HepG2 (cell line): ENCODE results near the gene TSPAN9. TPM values are rescaled to one million over a fixed set of nuclear protein-coding genes. Genes with fewer than 3 reads are reported as not detected.

Experiments
- ATAC-seq: fragments of 200-7000 bp; cut with Tn5 transposase; 3 replicates; pipeline ENCODE4 v1.9.1; 2020; ENCODE audit warnings: mild to moderate bottlenecking, moderate library complexity
- BruUV-seq: library from RNA; stranded (reverse); fragments of 400-500 nt; replicated peaks from 2 replicates; lab custom pipeline; 2021; lab: Mats Ljungman, UMichigan
- CTCF ChIA-PET: fragments of 300-600 bp; formaldehyde crosslinking; extraction: SDS; loops from one replicate; lab custom pipeline; 2021; ENCODE audit warnings: low total read pairs, inconsistent platforms, low intra/inter-chr PET ratio; lab: Yijun Ruan, JAX
- POLR2A ChIA-PET: fragments of 350-600 bp; sonication (Branson Sonifier 250); formaldehyde crosslinking; loops from one replicate; lab custom pipeline; 2020; ENCODE audit warnings: antibody characterized with exemption, inconsistent platforms; lab: Yijun Ruan, JAX
- DNase-seq: peaks from one replicate; pipeline ENCODE4 v3.0.0-alpha.2; 2015; ENCODE audit warnings: low spot score
- FAIRE-seq: peaks from 3 replicates; lab custom pipeline; 2011; peaks lifted over from hg19 to GRCh38; lab: Jason Lieb, UNC
- H2AFZ ChIP-seq: one replicate; pipeline ENCODE4 v1.6.1; 2011; ENCODE audit warnings: low read length, inconsistent platforms
- H3K27ac ChIP-seq: fragments of 300-600 bp; 3 replicates; pipeline ENCODE4 v1.8.0; 2011; ENCODE audit warnings: mixed run types, mild to moderate bottlenecking, mixed read lengths, low read length, inconsistent platforms; ENCODE audit not compliant: insufficient read depth; ENCODE audit errors: extremely low read length
- H3K27me3 ChIP-seq, 2 experiments: fragments of 200-600 bp in 1 of 2; 2 replicates in 1 of 2; 3 replicates in 1 of 2; pipeline versions ENCODE4 v1.6.0 to v1.8.0; 2011; ENCODE audit warnings: low read length in 2 of 2, mild to moderate bottlenecking in 2 of 2, moderate library complexity in 2 of 2, inconsistent platforms in 1 of 2; ENCODE audit not compliant: insufficient read depth in 2 of 2, control insufficient read depth in 1 of 2
- H3K36me3 ChIP-seq, 2 experiments: fragments of 200-600 bp in 1 of 2; replicated peaks in 1 of 2; 2 replicates in 1 of 2; 3 replicates in 1 of 2; pipeline versions ENCODE4 v1.5.1 to v1.8.0; 2011; ENCODE audit warnings: low read length in 2 of 2, inconsistent platforms in 1 of 2; ENCODE audit not compliant: insufficient read depth in 2 of 2, control insufficient read depth in 1 of 2
- H3K4me1 ChIP-seq: 2 replicates; pipeline ENCODE4 v1.5.1; 2012; ENCODE audit warnings: low read length, inconsistent platforms; ENCODE audit not compliant: insufficient read depth
- H3K4me2 ChIP-seq: 2 replicates; pipeline ENCODE4 v1.6.0; 2011; ENCODE audit warnings: low read depth, low read length, inconsistent platforms
- H3K4me3 ChIP-seq, 3 experiments: fragments of 200-600 bp in 1 of 3; sonication (generic), shearing (Covaris generic) in 1 of 3; replicated peaks in 1 of 3; 2 replicates each; pipeline ENCODE4 v1.5.1; 2011 to 2016; ENCODE audit warnings: low read length in 3 of 3, inconsistent platforms in 2 of 3, low read depth in 2 of 3, mild to moderate bottlenecking in 2 of 3, control low read depth in 1 of 3, mixed read lengths in 1 of 3; ENCODE audit not compliant: insufficient read depth in 1 of 3
- H3K79me2 ChIP-seq: one replicate; pipeline ENCODE4 v1.6.1; 2011; ENCODE audit warnings: low read length, inconsistent platforms; ENCODE audit not compliant: insufficient read depth
- H3K9ac ChIP-seq: 2 replicates; pipeline ENCODE4 v1.6.0; 2011; ENCODE audit warnings: mild to moderate bottlenecking, low read depth, low read length, inconsistent platforms; ENCODE audit not compliant: insufficient read depth
- H3K9me3 ChIP-seq: 2 replicates; pipeline ENCODE4 v1.5.1; 2012; ENCODE audit warnings: mild to moderate bottlenecking, low read length
- H4K20me1 ChIP-seq: 2 replicates; pipeline ENCODE4 v1.6.0; 2011; ENCODE audit warnings: inconsistent platforms, mild to moderate bottlenecking, low read length, moderate library complexity; ENCODE audit not compliant: insufficient read depth
- AGO2 ChIP-seq: fragments of 200-400 bp; formaldehyde crosslinking; optimal IDR thresholded peaks from 2 replicates; pipeline ENCODE3; 2017; ENCODE audit warnings: mild to moderate bottlenecking, low read depth, low read length, moderate library complexity
- CBX1 ChIP-seq: IDR thresholded peaks from one replicate; pipeline ENCODE4 v1.6.1; 2016; ENCODE audit warnings: antibody characterized with exemption, low read depth
- GABPA ChIP-seq, 2 experiments: IDR thresholded peaks; 2 replicates each; pipeline ENCODE4 v1.6.1; 2011 to 2016; ENCODE audit warnings: low read depth in 2 of 2, low read length in 1 of 2, missing biosample characterization in 1 of 2, missing genetic modification characterization in 1 of 2
- MAZ ChIP-seq, 2 experiments: sonication (generic) in 1 of 2; formaldehyde crosslinking in 1 of 2; IDR thresholded peaks; 2 replicates each; pipeline versions ENCODE4 v1.5.0 to v1.6.1; 2012 to 2020; ENCODE audit warnings: low read depth in 2 of 2, mild to moderate bottlenecking in 2 of 2, borderline replicate concordance in 1 of 2, improper control_type of control experiment in 1 of 2, low read length in 1 of 2, missing genetic modification reagents in 1 of 2, moderate library complexity in 1 of 2
- PRMT3 ChIP-seq: sonication (generic); formaldehyde crosslinking; IDR thresholded peaks from 2 replicates; pipeline ENCODE4 v1.8.1; 2022; ENCODE audit warnings: low read depth, mild to moderate bottlenecking, moderate library complexity, missing genetic modification reagents, borderline replicate concordance
- ZFP36 ChIP-seq: fragments of 150-350 bp; IDR thresholded peaks from 2 replicates; pipeline ENCODE4 v1.6.1; 2018; ENCODE audit warnings: borderline replicate concordance, low read length, low read depth; ENCODE audit not compliant: partially characterized antibody
- ZKSCAN5 ChIP-seq: sonication (generic); formaldehyde crosslinking; IDR thresholded peaks from 2 replicates; pipeline ENCODE4 v1.5.1; 2020; ENCODE audit warnings: mild to moderate bottlenecking, missing genetic modification reagents
- ZNF335 ChIP-seq: sonication (generic); formaldehyde crosslinking; IDR thresholded peaks from 2 replicates; pipeline ENCODE4 v1.4.0; 2020; ENCODE audit warnings: missing genetic modification reagents
- ZNF530 ChIP-seq: sonication (generic); formaldehyde crosslinking; IDR thresholded peaks from 2 replicates; pipeline ENCODE4 v1.5.0; 2020; ENCODE audit warnings: low read depth, mild to moderate bottlenecking, missing genetic modification reagents
- WGBS: methylation state at CpG from one replicate; pipeline ENCODE4 v1.1.6; 2017; ENCODE audit warnings: low lambda C conversion rate; 5-methylcytosine and 5-hydroxymethylcytosine counted together
- in situ Hi-C: cut with HindIII; loops from 2 replicates; pipeline ENCODE4 v1.10.0; 2017; ENCODE audit warnings: low pct_unique_long_range_greater_than_20kb; ENCODE audit not compliant: extremely low pct_ligation_motif_present
- intact Hi-C: fragments of 100-400 bp; cut with micrococcal nuclease; formaldehyde crosslinking; loops from one replicate; pipeline ENCODE4 v1.10.0; 2022; ENCODE audit not compliant: unreplicated experiment
- polyA plus RNA-seq, 8 experiments: library from polyadenylated mRNA; depleted of rRNA in 3 of 8; stranded (reverse) in 7 of 8; unstranded in 1 of 8; fragments of >200 nt; fragmentation: Illumina TruSeq in 4 of 8; extraction: Trizol in 4 of 8; gene quantifications; 2 replicates each; pipeline versions ENCODE4 v1.2.1 to v1.2.3, GENCODE V29; 2011 to 2016; ENCODE audit warnings: low read depth in 4 of 8, missing spikeins in 1 of 8, mixed read lengths in 1 of 8; ENCODE audit not compliant: insufficient read depth in 1 of 8
- total RNA-seq, 5 experiments: library from RNA; depleted of rRNA; stranded (reverse); fragments of >200 nt; fragmentation: Illumina TruSeq; extraction: Trizol; gene quantifications; 2 replicates each; pipeline ENCODE4 v1.2.3, GENCODE V29; 2016; ENCODE audit warnings: low read depth in 1 of 5
- TF ChIP-seq, protein P1 (sequence below): sonication (generic); formaldehyde crosslinking; IDR thresholded peaks from 2 replicates; pipeline ENCODE4 v1.5.1; 2020; ENCODE audit warnings: mild to moderate bottlenecking, missing genetic modification reagents, moderate library complexity
- TF ChIP-seq, protein P2 (sequence below): sonication (generic); formaldehyde crosslinking; IDR thresholded peaks from 2 replicates; pipeline ENCODE4 v1.4.0; 2020; ENCODE audit warnings: missing genetic modification reagents, borderline replicate concordance

The TSPAN9 gene
- total and polyA plus RNA-seq, 2 of the 13 experiments (the other 11 are each of a cell fraction or from before 2014, with no cell fraction given) = 18.1 to 42.3 TPM

DNA sequence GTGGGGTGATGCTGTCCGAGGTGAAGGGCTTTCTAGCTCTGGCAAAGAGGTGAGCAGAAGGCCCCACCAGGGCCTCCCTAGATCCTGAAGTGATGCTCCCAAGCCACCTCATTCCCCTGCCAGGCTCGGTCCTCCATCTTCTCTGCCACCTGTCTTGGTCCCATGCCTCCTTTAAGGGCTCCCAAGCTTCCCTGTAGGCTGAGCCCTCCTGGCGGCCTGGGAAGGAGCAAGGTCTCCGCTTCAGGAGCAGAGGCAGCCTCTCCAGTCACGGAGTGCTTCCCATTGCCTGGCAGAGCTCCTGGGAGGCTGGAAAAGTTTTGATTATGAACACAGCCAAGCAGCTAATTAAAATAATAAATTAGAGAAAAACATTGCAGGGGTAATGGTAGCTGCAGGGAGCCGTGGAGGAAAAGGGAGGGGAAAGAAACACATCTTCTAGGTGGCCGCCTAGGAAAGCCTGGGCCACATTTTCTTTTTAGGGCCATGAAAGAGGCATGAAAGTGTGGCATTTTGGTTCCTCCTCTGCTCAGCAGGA, 253.9 kb downstream of the TSPAN9 start:
- Histone ChIP-seq H3K27me3 (peaks cover 5 to 30% of the 10 kb centered on the region in 2 experiments; a peak in 4 of 5 replicates), H3K4me1 (peaks cover 29% of the 10 kb centered on the region), H4K20me1 (no peaks in the 10 kb centered on the region), H3K4me3 (no peak overlapping the region), H3K4me2 (no peak overlapping the region), H3K79me2 (no peaks in the 10 kb centered on the region), H2AFZ (no peak overlapping the region), H3K36me3 (no peaks in the 10 kb centered on the region), H3K27ac (no peak overlapping the region)
- ATAC-seq (no peak), FAIRE-seq (no peak)
- WGBS = 55% methylated on average over 5 of the region's 7 CpGs
- POLR2A ChIA-PET = no interaction called here
- CTCF ChIA-PET = no interaction called here
- no TSS peak for BruUV-seq
- no peak for TF ChIP-seq ZFP36
- TF ChIP-seq ZKSCAN5 (CRISPR knock-in tag) = no peak
- TF ChIP-seq ZNF530 (CRISPR knock-in tag) = no peak
- no peak for TF ChIP-seq MAZ (IDR thresholded peaks at IDR 0.05; ENCODE audit: borderline replicate concordance, low read depth, low read length)
- no peak for TF ChIP-seq MAZ (CRISPR knock-in tag; IDR thresholded peaks at IDR 0.05; ENCODE audit: low read depth)
- no peak for TF ChIP-seq AGO2
- TF ChIP-seq, protein P1, sequence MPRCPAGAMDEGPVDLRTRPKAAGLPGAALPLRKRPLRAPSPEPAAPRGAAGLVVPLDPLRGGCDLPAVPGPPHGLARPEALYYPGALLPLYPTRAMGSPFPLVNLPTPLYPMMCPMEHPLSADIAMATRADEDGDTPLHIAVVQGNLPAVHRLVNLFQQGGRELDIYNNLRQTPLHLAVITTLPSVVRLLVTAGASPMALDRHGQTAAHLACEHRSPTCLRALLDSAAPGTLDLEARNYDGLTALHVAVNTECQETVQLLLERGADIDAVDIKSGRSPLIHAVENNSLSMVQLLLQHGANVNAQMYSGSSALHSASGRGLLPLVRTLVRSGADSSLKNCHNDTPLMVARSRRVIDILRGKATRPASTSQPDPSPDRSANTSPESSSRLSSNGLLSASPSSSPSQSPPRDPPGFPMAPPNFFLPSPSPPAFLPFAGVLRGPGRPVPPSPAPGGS (CRISPR knock-in tag) = no peak
- TF ChIP-seq, protein P2, sequence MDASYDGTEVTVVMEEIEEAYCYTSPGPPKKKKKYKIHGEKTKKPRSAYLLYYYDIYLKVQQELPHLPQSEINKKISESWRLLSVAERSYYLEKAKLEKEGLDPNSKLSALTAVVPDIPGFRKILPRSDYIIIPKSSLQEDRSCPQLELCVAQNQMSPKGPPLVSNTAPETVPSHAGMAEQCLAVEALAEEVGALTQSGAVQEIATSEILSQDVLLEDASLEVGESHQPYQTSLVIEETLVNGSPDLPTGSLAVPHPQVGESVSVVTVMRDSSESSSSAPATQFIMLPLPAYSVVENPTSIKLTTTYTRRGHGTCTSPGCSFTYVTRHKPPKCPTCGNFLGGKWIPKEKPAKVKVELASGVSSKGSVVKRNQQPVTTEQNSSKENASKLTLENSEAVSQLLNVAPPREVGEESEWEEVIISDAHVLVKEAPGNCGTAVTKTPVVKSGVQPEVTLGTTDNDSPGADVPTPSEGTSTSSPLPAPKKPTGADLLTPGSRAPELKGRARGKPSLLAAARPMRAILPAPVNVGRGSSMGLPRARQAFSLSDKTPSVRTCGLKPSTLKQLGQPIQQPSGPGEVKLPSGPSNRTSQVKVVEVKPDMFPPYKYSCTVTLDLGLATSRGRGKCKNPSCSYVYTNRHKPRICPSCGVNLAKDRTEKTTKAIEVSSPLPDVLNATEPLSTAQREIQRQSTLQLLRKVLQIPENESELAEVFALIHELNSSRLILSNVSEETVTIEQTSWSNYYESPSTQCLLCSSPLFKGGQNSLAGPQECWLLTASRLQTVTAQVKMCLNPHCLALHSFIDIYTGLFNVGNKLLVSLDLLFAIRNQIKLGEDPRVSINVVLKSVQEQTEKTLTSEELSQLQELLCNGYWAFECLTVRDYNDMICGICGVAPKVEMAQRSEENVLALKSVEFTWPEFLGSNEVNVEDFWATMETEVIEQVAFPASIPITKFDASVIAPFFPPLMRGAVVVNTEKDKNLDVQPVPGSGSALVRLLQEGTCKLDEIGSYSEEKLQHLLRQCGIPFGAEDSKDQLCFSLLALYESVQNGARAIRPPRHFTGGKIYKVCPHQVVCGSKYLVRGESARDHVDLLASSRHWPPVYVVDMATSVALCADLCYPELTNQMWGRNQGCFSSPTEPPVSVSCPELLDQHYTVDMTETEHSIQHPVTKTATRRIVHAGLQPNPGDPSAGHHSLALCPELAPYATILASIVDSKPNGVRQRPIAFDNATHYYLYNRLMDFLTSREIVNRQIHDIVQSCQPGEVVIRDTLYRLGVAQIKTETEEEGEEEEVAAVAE (CRISPR knock-in tag) = no peak
- TF ChIP-seq ZNF335 (CRISPR knock-in tag) = no peak
- TF ChIP-seq PRMT3 (CRISPR knock-in tag) = no peak
- TF ChIP-seq CBX1 = no peak
- no peak for TF ChIP-seq GABPA (IDR thresholded peaks at IDR 0.05; ENCODE audit: low read depth, low read length)
- TF ChIP-seq GABPA (CRISPR knock-in tag; IDR thresholded peaks at IDR 0.05; ENCODE audit: low read depth) = no peak
- TF ChIP-seq, all 625 proteins: peak for 0
- Histone ChIP-seq H3K9me3 (no peaks in the 10 kb centered on the region), H3K9ac (no peak overlapping the region)
- in situ Hi-C loops = no loop called here
- intact Hi-C loops = no loop called here
- no peak for DNase-seq
